T follicular helper cell (primary cell): ENCODE results near the gene ZNF248.
"Not testable (repeated sequence)": the region's sequence is repeated elsewhere in the genome, so short reads cannot be mapped to it uniquely, and the experiment has no call there.

Experiments used
- DNase-seq: peaks from one replicate; pipeline ENCODE4 v3.0.0-alpha.2; 2020; ENCODE audit warnings: low read depth
- total RNA-seq, 2 experiments: gene quantifications; one replicate each; lab custom pipeline; 2026; lab: John Stamatoyannopoulos, UW

ZNF248 gene
- total RNA-seq: 7.3 to 22.9 reads per million in 2 experiments

- peak; percentile 92 for DNase-seq
These were observed at the start of gene ZNF248 for GRCh38 chr10:37857287-37858211. ZNF248 (minus strand) TSS chr10:37857610; CDS start chr10:37856310, 1,300 bp downstream.

- no peak for DNase-seq
These were observed 49.0 kb upstream of the ZNF248 start for GRCh38 chr10:37906382-37906781.

GRCh38 chr10:37896436-37896835, 39.0 kb upstream of the ZNF248 start:
- DNase-seq: no peak

DNA sequence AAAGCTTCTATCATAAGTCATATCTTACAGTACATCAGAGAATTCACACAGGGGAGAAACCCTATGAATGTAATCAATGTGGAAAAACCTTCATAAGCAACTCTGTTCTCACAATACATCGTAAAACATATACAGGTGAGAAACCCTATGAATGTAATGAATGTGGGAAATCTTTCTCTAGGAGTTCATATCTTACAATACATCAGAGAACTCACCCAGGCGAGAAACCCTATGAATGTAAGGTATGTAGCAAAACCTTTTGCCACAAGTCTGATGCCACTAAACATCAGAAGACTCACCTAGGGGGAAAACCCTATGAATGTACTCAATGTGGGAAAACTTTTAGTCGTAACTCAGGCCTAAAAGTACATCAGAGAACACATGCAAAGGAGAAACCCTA, 38.3 kb upstream of the ZNF248 start:
- DNase-seq: no peak

DNA sequence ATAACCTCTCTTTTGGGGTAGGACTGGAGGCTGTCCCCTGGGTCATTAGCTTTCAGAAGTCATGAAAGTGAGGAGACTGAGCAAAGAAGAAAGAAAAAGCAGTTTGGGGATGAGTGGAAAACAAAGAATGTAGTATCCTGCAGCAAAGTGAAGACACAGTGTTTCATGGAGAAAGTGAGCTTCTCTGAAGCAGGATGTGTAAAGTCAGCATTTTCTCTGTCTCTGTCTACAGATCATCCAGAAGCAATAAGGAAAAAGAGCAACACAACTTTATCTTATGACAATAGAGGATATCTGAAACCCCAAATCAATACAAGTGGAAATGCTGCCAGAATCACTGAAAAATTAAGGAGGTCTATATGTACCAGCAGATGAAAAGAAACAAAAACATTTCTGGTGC, 28.4 kb upstream of the ZNF248 start:
- DNase-seq: no peak

DNA sequence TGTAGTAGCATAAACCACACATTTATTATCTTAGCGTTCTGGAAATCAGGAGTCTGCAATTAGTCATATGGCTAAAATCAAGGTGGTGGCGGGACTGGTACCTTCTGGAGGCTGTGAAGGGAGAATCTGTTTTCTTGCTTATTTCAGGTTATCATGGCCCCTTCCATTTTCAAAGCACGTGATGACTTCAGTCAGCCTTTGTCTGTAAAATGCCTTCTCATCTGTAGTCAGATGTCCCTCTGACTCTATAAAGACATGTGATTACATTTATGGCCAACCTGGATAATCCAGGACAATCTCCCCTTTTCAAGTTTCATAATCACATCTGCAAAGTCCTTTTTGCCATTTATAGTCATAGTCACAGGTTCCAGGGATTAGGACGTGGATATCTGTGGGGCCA, 15.5 kb upstream of the ZNF248 start:
- no peak for DNase-seq

DNA sequence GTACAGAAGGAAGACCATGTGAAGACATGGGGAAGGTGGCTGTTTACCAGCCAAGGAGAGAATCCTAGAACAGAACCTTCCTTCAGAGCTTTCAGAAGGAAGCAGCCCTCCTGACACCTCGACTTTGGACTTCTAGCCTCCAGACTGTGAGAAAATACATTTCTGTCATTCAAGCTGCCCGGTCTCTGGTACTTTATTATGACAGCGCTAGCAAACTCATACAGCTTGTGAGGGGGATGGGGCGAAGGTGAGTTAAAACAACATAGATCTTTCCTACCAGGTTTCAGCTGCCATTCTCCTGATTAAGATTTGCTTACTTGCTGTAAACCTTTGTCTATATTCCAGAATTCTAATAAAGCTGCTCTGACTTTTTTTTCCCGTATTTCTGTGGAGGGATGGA, 14.9 kb upstream of the ZNF248 start:
- no peak for DNase-seq

DNA sequence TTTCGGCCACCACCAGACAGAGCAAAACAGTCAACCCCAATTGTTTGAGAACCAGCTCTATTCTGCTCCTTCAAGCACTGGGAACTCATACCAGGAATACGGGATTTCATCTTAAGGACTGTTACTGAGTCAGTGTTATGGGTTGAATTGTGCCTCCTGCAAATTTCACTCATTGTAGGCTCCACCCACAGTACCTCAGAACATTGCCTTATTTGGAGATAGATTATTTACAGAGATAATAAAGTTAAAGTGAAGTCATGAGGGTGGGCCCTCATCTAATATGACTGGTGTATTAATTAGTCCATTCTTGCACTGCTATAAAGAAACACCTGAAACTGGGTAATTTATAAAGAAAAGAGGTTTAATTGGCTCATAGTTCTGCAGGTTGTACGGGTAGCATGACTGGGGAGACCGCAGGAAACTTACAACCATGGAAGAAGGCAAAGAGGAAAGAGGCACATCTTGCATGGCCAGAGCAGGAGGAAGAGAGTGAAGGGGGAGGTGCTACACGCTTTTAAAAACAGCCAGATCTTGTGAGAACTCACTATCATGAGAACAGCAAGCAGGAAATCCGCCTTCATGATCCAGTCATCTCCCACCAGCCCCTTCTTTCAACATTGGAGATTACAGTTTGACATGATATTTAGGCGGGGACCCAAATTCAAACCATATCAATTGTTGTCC, 14.3 kb upstream of the ZNF248 start:
- no peak for DNase-seq

- DNase-seq: no peak
These were observed 13.7 kb upstream of the ZNF248 start for GRCh38 chr10:37871143-37871542.

GRCh38 chr10:37868796-37869195, 11.4 kb upstream of the ZNF248 start:
- no peak for DNase-seq

- no peak for DNase-seq
These were observed 8.8 kb upstream of the ZNF248 start for GRCh38 chr10:37865957-37866803.

GRCh38 chr10:37865264-37865663, 7.9 kb upstream of the ZNF248 start:
- no peak for DNase-seq

DNA sequence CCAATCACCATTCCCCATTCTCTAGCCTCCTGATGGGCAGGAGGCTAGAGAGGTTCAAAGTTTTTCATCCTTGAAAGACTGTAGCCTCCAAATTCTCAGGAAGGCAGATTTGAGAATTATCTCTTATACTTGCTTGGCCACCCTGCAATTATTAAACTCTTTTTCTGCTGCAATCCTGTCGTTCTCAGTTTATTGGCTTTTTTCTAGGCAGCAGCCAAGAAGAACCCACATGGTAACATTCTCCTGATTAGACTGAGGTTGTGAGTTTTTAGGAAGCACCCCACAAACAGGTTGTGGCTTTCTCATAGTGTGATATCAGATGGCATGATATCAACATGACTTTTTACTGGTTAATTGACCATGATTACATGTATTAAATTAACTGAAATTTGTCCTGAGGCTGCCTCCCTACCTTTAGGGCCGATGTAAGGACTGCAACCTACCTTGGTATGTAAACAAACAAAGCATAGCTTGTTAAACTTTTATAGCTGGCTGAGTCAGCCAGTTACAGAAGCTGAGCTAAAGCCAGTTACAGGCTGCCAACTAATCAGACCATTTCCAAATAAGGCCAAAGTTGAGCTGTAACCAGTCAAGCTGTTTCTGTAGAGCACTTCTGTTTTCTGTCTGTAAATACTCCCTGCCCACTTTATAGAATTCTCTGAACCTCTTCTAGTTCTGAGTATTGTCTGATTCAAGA, 3.2 kb upstream of the ZNF248 start:
- DNase-seq: no peak

GRCh38 chr10:37859270-37859669, 1.9 kb upstream of the ZNF248 start:
- not testable (repeated sequence) for DNase-seq

DNA sequence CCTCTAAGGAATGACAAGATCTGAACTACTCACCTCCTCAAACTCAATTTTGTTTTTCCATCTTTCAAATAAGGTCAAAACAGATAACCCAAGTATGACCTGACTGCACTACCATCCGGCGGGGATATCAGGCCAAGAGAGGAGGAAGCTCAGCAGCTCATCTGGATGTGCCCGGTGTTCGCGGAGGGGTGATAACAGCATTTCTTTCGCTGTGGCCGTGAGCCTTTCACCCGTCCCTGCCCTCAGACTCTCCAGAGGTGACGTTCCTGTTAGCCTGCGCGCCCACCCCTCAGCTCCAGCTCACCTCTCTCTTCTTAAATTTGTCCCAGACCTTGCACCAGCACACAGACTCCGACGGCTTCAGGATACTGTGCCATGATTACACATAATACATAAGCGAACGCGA, 526 bp downstream of the ZNF248 start:
- no peak for DNase-seq

- DNase-seq: no peak
These were observed 1.8 kb downstream of the ZNF248 start for GRCh38 chr10:37855636-37856035.

DNA sequence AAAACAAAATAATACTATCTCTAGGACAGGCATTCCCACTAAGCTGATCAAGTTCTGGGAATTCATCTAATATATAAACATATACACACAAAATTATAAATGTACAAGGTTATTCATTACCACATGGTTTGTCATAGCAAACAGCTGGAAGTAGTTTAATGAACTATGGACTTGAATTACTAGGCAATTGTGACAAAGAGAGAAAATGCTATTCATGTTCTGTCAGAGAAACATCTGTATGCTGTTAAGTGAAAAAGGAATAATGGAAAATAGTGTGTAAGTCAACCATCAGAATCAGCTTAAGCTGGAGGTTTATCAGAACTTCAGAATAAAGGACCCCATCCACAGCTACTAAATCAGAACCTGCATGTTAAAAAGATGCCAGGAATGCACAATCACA, 2.8 kb downstream of the ZNF248 start:
- DNase-seq: no peak

- DNase-seq: no peak
These were observed 12.8 kb downstream of the ZNF248 start for GRCh38 chr10:37844644-37845043.

DNA sequence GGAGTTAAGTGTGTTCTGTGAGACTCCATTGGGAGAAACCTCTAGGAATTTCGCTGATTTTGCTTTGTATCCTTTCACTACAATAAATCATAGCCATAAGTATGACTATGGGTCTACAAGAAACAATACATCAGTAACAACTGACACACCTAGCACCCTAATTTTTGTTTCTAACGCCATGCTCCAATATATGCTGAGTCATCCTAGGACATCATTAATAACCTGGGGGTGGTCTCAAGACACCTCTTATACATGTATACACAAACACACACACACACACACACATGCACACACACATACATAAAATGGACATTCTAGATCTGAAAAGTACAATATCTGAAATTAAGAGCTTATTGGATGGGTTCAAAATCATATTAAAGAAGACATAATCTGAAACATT, 18.2 kb downstream of the ZNF248 start:
- DNase-seq: no peak

DNA sequence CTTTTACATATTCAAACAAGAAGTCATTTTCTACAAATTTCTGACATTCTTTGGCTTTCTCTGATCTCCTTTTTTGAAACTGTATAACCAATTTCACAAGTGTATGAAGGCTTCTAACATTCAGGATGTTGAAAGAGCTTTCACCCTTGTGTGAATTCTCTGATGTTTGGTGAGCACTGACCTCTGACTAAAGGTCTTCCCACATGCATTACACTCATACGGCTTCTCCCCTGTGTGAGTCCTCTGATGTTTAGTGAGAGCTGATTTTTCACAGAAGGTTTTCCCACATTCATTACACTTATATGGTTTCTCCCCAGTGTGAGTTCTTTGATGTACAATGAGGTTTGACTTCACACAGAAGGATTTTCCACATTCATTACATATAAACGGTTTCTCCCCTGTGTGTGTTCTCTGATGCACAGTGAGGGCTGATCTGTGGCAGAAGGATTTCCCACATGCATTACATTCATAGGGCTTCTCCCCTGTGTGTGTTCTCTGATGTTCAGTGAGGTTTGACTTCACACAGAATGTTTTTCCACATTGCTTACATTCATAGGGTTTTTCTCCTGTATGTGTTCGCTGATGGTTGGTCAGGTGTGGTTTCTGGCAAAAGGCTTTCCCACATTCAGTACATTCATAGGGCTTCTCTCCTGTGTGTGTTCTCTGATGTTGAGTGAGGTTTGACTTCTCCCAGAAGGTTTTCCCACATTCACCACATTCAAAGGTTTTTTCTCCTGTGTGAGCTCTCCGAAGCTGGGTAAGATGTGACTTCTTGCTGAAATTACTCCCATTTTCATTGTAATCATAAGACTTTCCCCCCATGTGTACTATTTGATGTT, 25.7 kb downstream of the ZNF248 start:
- no peak for DNase-seq

GRCh38 chr10:37826806-37827205, 30.6 kb downstream of the ZNF248 start:
- DNase-seq: no peak
